Lung (tissue), 12 donors: ENCODE results near the gene ADGRF1. TPM values are rescaled to one million over a fixed set of nuclear protein-coding genes. Genes with fewer than 3 reads are reported as not detected.
A peak's percentile ranks its signal among the peaks of the same experiment; 100 is the strongest.

Experiments used
- ATAC-seq: fragments of 200-7000 bp; cut with Tn5 transposase; one replicate; pipeline ENCODE4 v1.9.1; 2020; ENCODE audit warnings: moderate number of reproducible peaks; ENCODE audit not compliant: insufficient read depth, low FRiP score
- DNase-seq, 3 donors: peaks; one replicate each; pipeline ENCODE4 v3.0.0-alpha.2; 2013 to 2017
- H3K27ac ChIP-seq, 2 donors: one replicate each; pipeline ENCODE4 v1.5.1; 2013; ENCODE audit warnings: mild to moderate bottlenecking in 2 of 2, moderate library complexity in 2 of 2, control low read depth in 1 of 2, inconsistent platforms in 1 of 2, low read depth in 1 of 2, low read length in 1 of 2
- H3K27me3 ChIP-seq, 3 donors: one replicate each; pipeline ENCODE4 v1.5.1; 2013; ENCODE audit warnings: low read length in 2 of 3; ENCODE audit not compliant: control insufficient read depth in 3 of 3, insufficient read depth in 3 of 3
- H3K36me3 ChIP-seq, 4 donors: one replicate each; pipeline ENCODE4 v1.5.1; 2013; ENCODE audit warnings: low read length in 4 of 4, mild to moderate bottlenecking in 1 of 4, moderate library complexity in 1 of 4; ENCODE audit not compliant: control insufficient read depth in 4 of 4, insufficient read depth in 4 of 4
- H3K4me1 ChIP-seq, 5 donors: one replicate each; pipeline ENCODE4 v1.5.1; 2013; ENCODE audit warnings: low read length in 5 of 5, mild to moderate bottlenecking in 2 of 5, moderate library complexity in 1 of 5; ENCODE audit not compliant: control insufficient read depth in 5 of 5, insufficient read depth in 5 of 5
- H3K4me3 ChIP-seq: one replicate; pipeline ENCODE4 v1.5.1; 2013; ENCODE audit warnings: mild to moderate bottlenecking, control low read depth, moderate library complexity
- H3K9ac ChIP-seq, 2 donors: one replicate each; pipeline ENCODE4 v1.5.1; 2013; ENCODE audit warnings: low read length in 2 of 2, control low read depth in 1 of 2; ENCODE audit not compliant: insufficient read depth in 1 of 2
- H3K9me3 ChIP-seq, 4 donors: one replicate each; pipeline ENCODE4 v1.5.1; 2013; ENCODE audit warnings: low read length in 3 of 4, mild to moderate bottlenecking in 1 of 4, moderate library complexity in 1 of 4; ENCODE audit not compliant: control insufficient read depth in 4 of 4, insufficient read depth in 3 of 4
- CTCF ChIP-seq: IDR thresholded peaks from 2 replicates; pipeline ENCODE4 v1.5.1; 2012; ENCODE audit warnings: mild to moderate bottlenecking; ENCODE audit errors: control extremely low read depth, extremely low read depth
- WGBS, 2 donors: extraction: QIAGEN DNeasy Blood & Tissue Kit; methylation state at CpG; one replicate each; pipeline ENCODE4 v1.1.7; 2013; 5-methylcytosine and 5-hydroxymethylcytosine counted together
- polyA plus RNA-seq, 2 donors: library from polyadenylated mRNA; stranded (reverse); fragments of 200-250 nt; gene quantifications; one replicate each; pipeline ENCODE4 v1.2.1, GENCODE V29; 2013
- total RNA-seq, 2 donors: library from RNA; depleted of rRNA in 1 of 2; stranded (reverse); fragments of >200 nt in 1 of 2; gene quantifications; one replicate each; pipeline ENCODE4 v1.2.1, GENCODE V29; 2014 to 2021
- donor health status: control.
- donor health status: control.
- donor health status: Bipolar disorder and iron deficiency.
- donor health status: healthy.
- donor health status: DM: yes; HTN: yes; CAD: no.

The ADGRF1 gene
- total and polyA plus RNA-seq, 4 donors = 4.0 to 23.3 (median 12.6) TPM

GRCh38 chr6:46959419-46959818 lies 82.7 kb downstream of the ADGRF1 start:
- Histone ChIP-seq H3K4me1 (peaks cover 0 to 8% (median 6%) of the 10 kb centered on the region in 5 donors), H3K4me3 (no peak overlapping the region), H3K36me3 (no peaks in the 10 kb centered on the region), H3K9ac (no peak overlapping the region), H3K27me3 (no peaks in the 10 kb centered on the region), H3K9me3 (no peaks in the 10 kb centered on the region), H3K27ac (no peak overlapping the region)
- DNase-seq (no peak), ATAC-seq (no peak)
- TF ChIP-seq CTCF = no peak

GRCh38 chr6:46956409-46956808 lies 85.7 kb downstream of the ADGRF1 start:
- TF ChIP-seq CTCF = no peak
- no peak overlapping the region for H3K4me3 ChIP-seq
- no peaks in the 10 kb centered on the region for H3K9me3 ChIP-seq
- H3K36me3 ChIP-seq = no peaks in the 10 kb centered on the region
- H3K9ac ChIP-seq = no peak overlapping the region
- WGBS, 2 donors = 89 to 95% methylated on average over 6 of the region's 6 CpGs
- H3K27ac ChIP-seq = peak overlapping the region in 1 of 2 donors; percentile 2
- ATAC-seq (no peak), DNase-seq (no peak)
- no peaks in the 10 kb centered on the region for H3K27me3 ChIP-seq
- peaks cover 0 to 8% (median 6%) of the 10 kb centered on the region in 5 donors for H3K4me1 ChIP-seq

DNA sequence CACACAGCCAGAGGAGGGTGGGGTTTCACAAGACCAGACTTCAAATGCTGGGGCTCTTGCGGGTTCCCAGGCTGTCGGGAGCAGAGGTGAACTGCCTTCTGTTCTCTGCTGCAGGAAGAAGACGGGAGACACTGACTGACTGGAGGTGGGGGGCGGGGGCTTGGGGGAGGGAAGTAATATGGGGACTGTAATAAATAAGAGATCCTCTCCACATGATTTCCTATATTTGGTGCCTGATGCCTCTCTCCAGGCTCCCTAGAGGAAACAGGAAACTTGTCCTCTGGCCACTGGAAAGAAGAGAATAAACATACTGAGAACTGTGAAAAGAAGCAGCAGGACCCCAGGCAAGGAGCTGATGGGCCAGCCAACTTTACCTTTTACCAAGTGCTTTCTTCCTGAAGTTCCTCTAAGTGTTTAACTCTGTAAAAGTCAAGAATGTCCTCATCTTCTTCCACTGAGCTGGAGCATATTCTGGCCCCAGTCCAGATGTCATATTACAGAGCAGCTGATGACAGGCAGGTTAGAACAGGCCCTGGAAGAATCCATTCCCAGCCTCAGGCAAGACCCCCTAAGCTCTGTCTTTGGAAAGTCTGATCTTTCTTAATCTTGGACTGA lies 87.2 kb downstream of the ADGRF1 start:
- ATAC-seq (peak; percentile 54), DNase-seq (peak in 2 of 3 donors; percentile 38 to 62)
- Histone ChIP-seq H3K4me3 (peak overlapping the region; percentile 46), H3K27me3 (no peaks in the 10 kb centered on the region), H3K27ac (peak overlapping the region; percentile 50), H3K9ac (no peak overlapping the region), H3K9me3 (no peaks in the 10 kb centered on the region), H3K36me3 (no peaks in the 10 kb centered on the region), H3K4me1 (peaks cover 0 to 8% (median 6%) of the 10 kb centered on the region in 5 donors)
- WGBS, 2 donors = 33 to 78% methylated on average over 4 of the region's 4 CpGs
- no peak for TF ChIP-seq CTCF

- Histone ChIP-seq H3K9ac (no peak overlapping the region), H3K9me3 (no peaks in the 10 kb centered on the region), H3K27me3 (no peaks in the 10 kb centered on the region), H3K4me1 (peaks cover 0 to 14% (median 8%) of the 10 kb centered on the region in 5 donors), H3K27ac (no peak overlapping the region), H3K36me3 (no peaks in the 10 kb centered on the region), H3K4me3 (peak overlapping the region; percentile 35)
- ATAC-seq = no peak
- no peak for TF ChIP-seq CTCF
- 52 to 66% methylated on average over 4 of the region's 4 CpGs for WGBS, 2 donors
- no peak for DNase-seq
These were observed 88.2 kb downstream of the ADGRF1 start for GRCh38 chr6:46953921-46954320.
